Activated CD4-positive, alpha-beta memory T cell treated with anti-CD3 and anti-CD28 coated beads, Interleukin-2, amount 10 ng/mL, durations not matched to agents 7 days and 5 days (primary cell): ENCODE measurements around the gene HTR3D. TPM values are rescaled to one million over a fixed set of nuclear protein-coding genes. Genes with fewer than 3 reads are reported as not detected.
"Not testable (repeated sequence)": the region's sequence is repeated elsewhere in the genome, so short reads cannot be mapped to it uniquely, and the experiment has no call there.

ENCODE experiments used
- CTCF ChIA-PET: fragments of 350-600 bp; sonication (Branson Sonifier 250); formaldehyde crosslinking; loops from one replicate; lab custom pipeline; 2021; ENCODE audit warnings: antibody characterized with exemption, inconsistent platforms; lab: Charles Lee
- POLR2A ChIA-PET: fragments of 350-600 bp; sonication (Branson Sonifier 250); formaldehyde crosslinking; loops from one replicate; lab custom pipeline; 2021; ENCODE audit warnings: antibody characterized with exemption; lab: Charles Lee
- DNase-seq: peaks from one replicate; pipeline ENCODE4 v3.0.0-alpha.2; 2020
- H3K27ac Mint-ChIP-seq: one replicate; pipeline ENCODE4 v1.8.0; 2021; ENCODE audit warnings: mild to moderate bottlenecking, mixed read lengths
- H3K27me3 Mint-ChIP-seq: one replicate; pipeline ENCODE4 v1.8.0; 2021; ENCODE audit warnings: mixed read lengths
- H3K36me3 Mint-ChIP-seq: one replicate; pipeline ENCODE4 v1.8.0; 2021; ENCODE audit warnings: low read depth, mixed read lengths
- H3K4me1 Mint-ChIP-seq: one replicate; pipeline ENCODE4 v1.8.0; 2021; ENCODE audit warnings: mixed read lengths
- H3K4me3 Mint-ChIP-seq: one replicate; pipeline ENCODE4 v1.8.0; 2021; ENCODE audit warnings: mild to moderate bottlenecking, mixed read lengths
- H3K9me3 Mint-ChIP-seq: one replicate; pipeline ENCODE4 v1.8.0; 2021; ENCODE audit warnings: mixed read lengths
- total RNA-seq, 2 experiments: library from RNA; stranded (reverse); gene quantifications; one replicate each; pipeline ENCODE4 v1.2.3, GENCODE V29; 2021

Gene HTR3D
- total RNA-seq, 2 experiments from 2014 or later, result not detected

DNA sequence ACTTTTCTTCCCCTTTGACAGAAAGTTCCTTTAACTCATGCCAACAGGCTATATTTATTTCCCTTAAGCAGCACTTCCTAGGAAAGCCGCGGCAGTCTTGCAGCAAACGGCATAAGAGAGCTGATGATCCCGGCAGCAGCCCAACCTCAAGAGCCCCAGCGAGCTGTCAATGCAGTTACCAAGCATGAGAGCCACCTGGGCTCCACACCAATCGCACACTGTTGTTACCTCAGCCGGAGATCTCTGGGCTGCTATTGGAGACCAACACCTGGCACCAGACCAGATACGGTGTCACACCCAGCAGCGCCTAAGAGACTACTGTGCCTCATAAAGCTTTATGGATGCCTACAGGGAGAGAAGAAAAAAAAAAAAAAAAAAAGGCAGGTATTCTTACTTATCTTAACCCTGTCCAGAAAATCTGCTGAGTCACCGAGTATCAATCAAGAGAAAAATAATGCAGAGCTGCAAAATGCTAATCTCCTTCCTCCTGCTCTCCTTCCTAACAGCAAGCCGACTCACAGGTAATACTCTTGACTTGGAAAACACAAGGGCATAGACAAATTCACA, 25.5 kb upstream of the HTR3D start:
- ChIA-PET POLR2A (no interaction called here), CTCF (interaction anchor here (0.7 to 1.5 kb wide), 5 partner anchors 8 to 16 kb away, joined by 3 to 5 read pairs (median 5); partner anchors contain the start of gene ABCC5)
- H3K4me1 Mint-ChIP-seq, result peaks cover 4% of the 10 kb centered on the region
- no peak for DNase-seq
- no peaks in the 10 kb centered on the region for H3K27me3 Mint-ChIP-seq
- no peak overlapping the region for H3K27ac Mint-ChIP-seq
- H3K9me3 Mint-ChIP-seq, result no peaks in the 10 kb centered on the region
- H3K36me3 Mint-ChIP-seq, result peaks cover 5% of the 10 kb centered on the region
- no peak overlapping the region for H3K4me3 Mint-ChIP-seq

DNA sequence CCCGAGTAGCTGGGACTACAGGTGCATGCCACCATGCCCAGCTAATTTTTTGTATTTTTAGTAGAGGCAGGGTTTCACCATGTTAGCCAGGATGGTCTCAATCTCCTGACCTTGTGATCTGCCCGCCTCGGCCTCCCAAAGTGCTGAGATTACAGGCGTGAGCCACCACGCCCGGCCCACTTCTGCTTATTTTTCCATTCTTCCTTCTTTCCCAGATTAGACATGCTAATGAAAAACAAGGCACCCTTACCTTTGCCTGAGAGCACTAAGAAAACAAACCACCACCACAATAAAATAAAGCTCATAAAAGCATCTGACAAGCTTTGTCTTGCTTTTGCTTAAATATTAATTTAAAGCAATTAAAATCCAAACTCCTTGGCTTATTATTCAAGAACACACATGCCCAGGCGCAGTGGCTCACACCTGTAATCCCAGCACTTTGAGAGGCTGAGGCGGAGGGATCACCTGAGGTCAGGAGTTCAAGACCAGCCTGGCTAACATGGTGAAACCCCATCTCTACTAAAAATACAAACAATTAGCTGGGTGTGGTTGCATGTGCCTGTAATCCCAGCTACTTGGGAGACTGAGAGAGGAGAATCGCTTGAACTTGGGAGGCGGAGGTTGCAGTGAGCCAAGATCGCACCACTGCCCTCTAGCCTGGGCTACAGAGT, 24.3 kb upstream of the HTR3D start:
- H3K9me3 Mint-ChIP-seq, H3K4me3 Mint-ChIP-seq, H3K4me1 Mint-ChIP-seq, DNase-seq, POLR2A ChIA-PET, H3K27ac Mint-ChIP-seq, H3K27me3 Mint-ChIP-seq, H3K36me3 Mint-ChIP-seq: not testable (repeated sequence)
- CTCF ChIA-PET, result interaction anchor here (1.1 to 1.5 kb wide), 2 partner anchors 9 to 10 kb away, joined by 3 to 5 read pairs; partner anchors contain the start of gene ABCC5

DNA sequence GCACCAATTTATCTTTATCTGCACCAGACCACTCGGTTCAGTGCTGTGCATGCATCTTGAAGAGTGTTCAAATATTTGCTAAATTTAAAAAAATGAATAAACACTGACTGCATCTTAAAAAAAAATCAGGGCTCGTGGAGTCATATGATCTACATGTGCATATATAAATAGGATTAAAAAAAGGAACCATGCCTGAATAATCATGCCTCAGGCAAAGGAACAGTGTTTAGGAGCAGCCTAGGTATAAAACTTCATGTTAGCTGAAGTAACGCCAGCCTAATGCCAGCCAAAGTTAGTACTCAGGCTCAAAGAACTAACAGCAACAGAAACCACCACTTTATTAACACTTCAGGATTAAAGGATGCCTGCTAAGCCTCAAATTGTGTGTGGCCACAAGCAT, 23.4 kb upstream of the HTR3D start:
- no peak for DNase-seq
- Mint-ChIP-seq H3K4me1 (peaks cover 4% of the 10 kb centered on the region), H3K4me3 (no peak overlapping the region), H3K27me3 (no peaks in the 10 kb centered on the region), H3K27ac (no peak overlapping the region), H3K9me3 (no peaks in the 10 kb centered on the region), H3K36me3 (peaks cover 7% of the 10 kb centered on the region)
- ChIA-PET POLR2A (no interaction called here), CTCF (interaction anchor here (0.6 to 1.1 kb wide), 2 partner anchors 10 to 243 kb away, joined by 3 read pairs; no protein-coding TSS in a partner anchor)

DNA sequence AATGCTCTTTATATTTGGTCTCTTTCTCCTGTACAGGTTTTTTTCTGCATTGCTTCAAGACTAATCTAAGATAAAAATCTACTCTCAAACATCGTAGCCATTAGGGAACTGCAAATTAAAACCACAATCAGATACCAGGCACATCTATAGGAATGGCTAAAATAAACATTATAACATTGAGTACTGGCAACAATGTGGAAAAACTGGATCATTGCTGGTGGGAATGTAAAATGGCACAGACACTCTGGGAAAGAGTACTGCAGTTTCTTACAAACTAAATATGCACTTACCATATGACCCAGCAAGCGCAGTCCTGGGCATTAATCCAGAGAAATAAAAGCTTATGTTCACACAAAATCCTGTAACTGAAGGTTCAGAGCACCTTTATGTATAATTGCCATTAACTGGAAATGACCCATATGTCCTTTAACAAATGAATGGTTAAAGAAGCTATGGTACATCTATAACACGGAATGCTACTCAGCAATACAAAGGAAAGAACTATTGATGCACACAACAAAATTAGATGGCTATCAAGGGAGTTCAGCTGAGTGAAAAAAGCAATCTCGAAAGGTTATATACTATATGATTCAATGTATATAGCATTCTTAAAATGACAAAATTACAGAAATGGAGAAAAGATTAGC, 20.2 kb upstream of the HTR3D start:
- CTCF ChIA-PET, result no interaction called here
- no peak for DNase-seq
- no peak overlapping the region for H3K4me3 Mint-ChIP-seq
- no peaks in the 10 kb centered on the region for H3K9me3 Mint-ChIP-seq
- no peaks in the 10 kb centered on the region for H3K27me3 Mint-ChIP-seq
- peaks cover 11% of the 10 kb centered on the region for H3K4me1 Mint-ChIP-seq
- H3K36me3 Mint-ChIP-seq, result peaks cover 14% of the 10 kb centered on the region
- POLR2A ChIA-PET, result no interaction called here
- no peak overlapping the region for H3K27ac Mint-ChIP-seq

DNA sequence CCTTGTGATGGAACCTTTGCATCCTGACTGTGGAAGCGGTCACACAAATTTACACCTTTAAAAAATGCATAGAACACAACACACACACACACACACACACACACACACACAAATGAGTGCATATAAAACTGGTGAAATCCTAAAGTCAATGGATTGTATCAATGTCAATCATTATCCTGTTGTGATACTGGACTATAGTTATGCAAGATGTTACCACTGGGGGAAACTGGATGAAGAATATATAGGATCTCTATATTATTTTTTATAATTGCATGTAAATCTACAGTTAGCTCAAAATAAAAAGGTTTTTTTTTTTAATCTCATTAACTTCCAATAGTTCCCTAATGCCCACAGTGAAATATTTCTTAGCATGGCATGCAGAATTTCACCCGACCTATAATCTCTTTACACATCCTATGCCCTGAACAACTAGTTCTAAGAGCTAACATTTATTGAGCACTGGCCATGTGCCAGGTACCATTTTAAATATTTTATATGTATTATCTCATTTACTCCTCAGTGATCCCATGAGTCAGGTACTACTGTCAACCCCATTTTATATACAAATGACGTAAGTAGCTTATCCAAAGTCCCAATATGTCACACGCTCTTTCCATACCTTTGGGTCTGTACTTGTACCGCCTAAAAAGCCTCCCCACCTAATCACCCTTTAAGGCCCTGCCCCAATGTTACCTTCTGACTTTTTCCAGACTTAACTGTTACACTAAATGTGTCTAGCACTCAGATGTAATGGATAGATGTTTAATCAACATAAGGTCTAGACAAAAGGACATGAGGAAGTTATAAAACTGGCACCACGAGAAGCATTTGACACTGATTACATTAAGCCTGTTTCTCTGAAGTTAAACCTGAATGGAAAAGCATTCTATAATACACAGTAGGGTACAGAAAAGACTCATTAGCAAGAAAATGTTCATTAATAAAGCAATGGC, 19.3 kb upstream of the HTR3D start:
- Mint-ChIP-seq H3K4me3 (no peak overlapping the region), H3K4me1 (peaks cover 19% of the 10 kb centered on the region), H3K27ac (no peak overlapping the region), H3K9me3 (no peaks in the 10 kb centered on the region), H3K27me3 (no peaks in the 10 kb centered on the region), H3K36me3 (peaks cover 14% of the 10 kb centered on the region)
- CTCF ChIA-PET, result interaction anchor here (1.5 kb wide), 1 partner anchor 128 kb away, joined by 3 read pairs; the partner anchor contains the start of gene PARL
- POLR2A ChIA-PET, result no interaction called here
- no peak for DNase-seq

DNA sequence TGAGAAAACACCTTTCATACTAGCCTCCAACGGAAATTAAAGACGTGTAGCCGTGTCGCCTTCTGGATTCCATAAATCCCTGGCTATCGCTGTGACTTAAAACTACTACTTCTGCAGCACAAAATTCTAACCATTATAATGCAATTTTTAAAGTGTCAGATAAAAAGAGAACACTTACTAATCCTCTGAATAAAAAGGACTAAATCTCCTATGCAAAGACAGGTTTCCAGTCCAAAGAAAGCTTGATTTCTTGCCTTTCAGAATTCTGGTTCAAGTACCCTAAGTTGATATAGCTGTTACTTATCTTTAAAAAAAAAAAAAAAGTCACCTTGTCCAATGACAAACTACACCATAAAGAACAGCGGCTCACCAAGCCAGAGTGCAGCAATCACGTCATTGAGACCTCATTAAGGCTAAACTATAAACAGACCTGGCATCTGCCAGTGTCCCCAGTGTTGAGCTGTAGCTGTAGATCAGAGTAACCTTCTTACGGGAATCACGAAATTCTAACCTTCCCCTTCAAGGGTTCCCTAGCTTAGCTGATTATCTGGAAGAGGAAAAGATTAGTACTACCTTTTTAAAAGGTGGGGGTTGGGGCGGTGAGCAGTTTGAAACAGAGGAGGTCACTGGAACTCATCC, 16.0 kb upstream of the HTR3D start:
- H3K27ac Mint-ChIP-seq, result no peak overlapping the region

DNA sequence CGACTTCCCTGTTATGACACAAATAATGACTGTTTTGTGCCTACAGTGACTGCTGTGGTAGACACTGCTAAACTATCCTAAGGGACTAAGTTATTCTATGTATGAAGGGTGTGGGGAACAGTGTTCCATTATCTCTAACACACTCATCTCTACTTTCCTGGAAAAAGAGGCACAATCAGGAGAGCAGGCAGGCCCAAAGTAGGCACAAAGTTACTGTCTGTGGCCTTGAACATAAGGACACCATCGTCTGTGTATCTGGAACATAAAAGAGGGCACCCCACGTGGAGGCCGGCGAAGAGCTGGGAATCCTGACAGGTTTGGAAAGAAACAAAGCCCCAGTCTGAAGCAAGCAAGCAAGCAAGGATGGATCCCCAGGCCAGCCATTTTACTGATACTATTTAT, 15.4 kb upstream of the HTR3D start:
- H3K4me3 Mint-ChIP-seq, result peak overlapping the region; percentile 99

More for the DNA sequence above, 16.0 kb upstream of the HTR3D start:
- Mint-ChIP-seq H3K27me3 (peaks cover 8% of the 10 kb centered on the region), H3K36me3 (peaks cover 15% of the 10 kb centered on the region), H3K4me1 (peaks cover 30% of the 10 kb centered on the region), H3K9me3 (no peaks in the 10 kb centered on the region), H3K4me3 (peak overlapping the region; percentile 99)
- ChIA-PET CTCF (interaction anchor here (1.1 to 2.9 kb wide), 5 partner anchors 9 to 130 kb away, joined by 3 to 16 read pairs (median 7); partner anchors contain the start of gene PARL), POLR2A (no interaction called here)
- DNase-seq, result no peak

DNA sequence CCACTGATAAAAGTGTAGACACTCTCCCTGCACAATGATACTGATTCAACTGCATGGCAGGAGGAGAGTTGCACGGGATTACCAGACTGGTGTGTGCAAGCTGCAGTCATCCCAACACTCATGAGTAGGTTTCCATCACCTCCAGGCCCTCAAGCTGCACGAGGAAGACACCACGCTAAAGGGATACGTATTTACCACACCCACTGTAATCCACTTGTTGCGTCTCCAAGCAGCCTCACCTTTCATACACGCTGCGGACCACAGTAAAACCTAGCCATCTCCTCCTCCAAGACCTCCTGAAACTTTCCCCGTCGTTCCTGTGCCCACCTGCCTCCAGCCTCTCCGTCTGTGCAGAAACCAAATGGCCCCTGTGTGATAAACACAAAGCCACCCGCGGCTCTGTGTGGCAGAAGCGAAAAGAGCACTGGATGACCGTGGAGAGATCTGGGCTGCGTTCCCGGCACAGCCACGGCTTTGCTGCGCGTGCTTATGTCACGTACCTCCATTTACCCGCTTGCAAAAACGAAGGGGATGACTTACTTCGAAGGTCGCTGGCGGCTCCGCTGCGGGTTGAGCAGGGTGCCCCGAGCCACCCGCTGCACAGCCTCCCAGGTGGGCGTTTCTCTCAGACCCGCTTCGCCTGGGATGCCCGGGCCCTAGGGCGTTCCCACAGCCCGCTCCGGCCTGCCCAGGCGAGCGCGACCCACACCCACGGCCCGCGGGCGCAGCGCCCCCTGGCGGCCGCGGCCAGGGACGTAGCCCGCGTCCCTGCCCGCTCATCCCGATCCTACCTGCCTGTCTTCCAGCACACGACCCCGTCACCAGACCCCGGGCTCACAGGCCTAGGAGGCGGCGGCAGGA, 14.5 kb upstream of the HTR3D start:
- Mint-ChIP-seq H3K36me3 (peaks cover 10% of the 10 kb centered on the region), H3K27me3 (peaks cover 15% of the 10 kb centered on the region), H3K27ac (peak overlapping the region; percentile 83), H3K9me3 (no peaks in the 10 kb centered on the region), H3K4me1 (peaks cover 38% of the 10 kb centered on the region), H3K4me3 (peak overlapping the region; percentile 99)
- ChIA-PET POLR2A (interaction anchor here (0.8 to 1.3 kb wide), 3 partner anchors 118 to 319 kb away, joined by 3 read pairs; partner anchors contain the start of genes EIF2B5, PARL and YEATS2), CTCF (interaction anchor here (0.6 to 2.9 kb wide), 21 partner anchors 10 to 170 kb away, joined by 3 to 20 read pairs (median 4); partner anchors contain the start of genes ABCF3, EIF2B5, HTR3D and PARL)
- DNase-seq, result peak; percentile 63

More for the DNA sequence above, 15.4 kb upstream of the HTR3D start:
- peaks cover 33% of the 10 kb centered on the region for H3K4me1 Mint-ChIP-seq
- no peak overlapping the region for H3K27ac Mint-ChIP-seq
- DNase-seq, result no peak
- peaks cover 11% of the 10 kb centered on the region for H3K36me3 Mint-ChIP-seq
- H3K9me3 Mint-ChIP-seq, result no peaks in the 10 kb centered on the region
- peaks cover 11% of the 10 kb centered on the region for H3K27me3 Mint-ChIP-seq
- ChIA-PET POLR2A (no interaction called here), CTCF (interaction anchor here (0.6 to 2.9 kb wide), 6 partner anchors 17 to 132 kb away, joined by 3 to 20 read pairs (median 10); partner anchors contain the start of gene PARL)

DNA sequence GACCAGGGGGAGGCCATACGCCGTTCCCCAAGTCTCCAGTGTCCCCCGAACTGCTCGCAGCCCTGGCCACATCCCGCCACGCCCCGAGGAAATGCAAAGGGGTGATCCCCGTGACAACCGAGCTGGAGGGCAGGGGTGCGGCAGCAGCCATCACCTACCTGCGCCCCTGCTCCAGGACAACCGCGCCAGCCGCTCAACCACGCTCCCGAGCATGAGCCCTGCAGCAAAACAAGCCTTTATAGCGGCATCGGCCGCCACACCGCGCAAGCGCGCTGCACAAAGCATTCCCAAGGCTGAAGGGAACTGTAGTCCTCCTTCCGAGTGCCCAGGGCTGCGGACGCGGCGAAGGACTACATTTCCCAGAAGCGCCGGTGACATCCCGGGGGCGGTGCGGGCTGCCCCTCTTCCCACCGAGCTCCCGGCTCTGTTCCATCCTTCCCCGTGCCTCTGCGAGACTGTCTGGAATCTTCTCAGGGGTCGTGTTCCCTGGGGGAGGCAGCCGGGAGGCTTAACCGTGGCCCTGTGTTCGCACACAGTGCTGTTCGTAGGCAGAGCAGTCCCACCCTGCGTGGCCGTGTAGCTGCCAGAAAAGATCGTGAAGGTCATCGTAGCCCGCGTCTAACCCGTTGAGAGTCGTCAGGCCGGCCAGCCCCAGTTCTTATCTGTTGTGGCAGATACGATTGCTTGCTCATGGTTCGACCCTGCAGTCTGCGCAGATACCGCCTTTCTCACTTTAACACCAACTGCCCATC, 13.7 kb upstream of the HTR3D start, which contains the start of gene ABCC5:
TSS of gene ABCC5 (minus strand) at position 213 of the 752 bp plus-strand sequence. CDS start 3,492 bp downstream, outside the sequence.
- Mint-ChIP-seq H3K36me3 (peaks cover 10% of the 10 kb centered on the region), H3K27ac (peak within 1 kb of the TSS; percentile 83), H3K9me3 (no peaks in the 10 kb centered on the region), H3K4me3 (peak within 1 kb of the TSS; percentile 99), H3K4me1 (peaks cover 45% of the 10 kb centered on the region), H3K27me3 (peaks cover 15% of the 10 kb centered on the region)
- ChIA-PET POLR2A (interaction anchor here (0.8 to 1.3 kb wide), 3 partner anchors 117 to 320 kb away, joined by 3 read pairs; partner anchors contain the start of genes EIF2B5, PARL and YEATS2), CTCF (interaction anchor here (0.6 to 2.5 kb wide), 25 partner anchors 11 to 288 kb away, joined by 3 to 20 read pairs (median 4); partner anchors contain the start of genes ABCF3, EIF2B5, HTR3D and PARL)
- DNase-seq, result peak; percentile 85

DNA sequence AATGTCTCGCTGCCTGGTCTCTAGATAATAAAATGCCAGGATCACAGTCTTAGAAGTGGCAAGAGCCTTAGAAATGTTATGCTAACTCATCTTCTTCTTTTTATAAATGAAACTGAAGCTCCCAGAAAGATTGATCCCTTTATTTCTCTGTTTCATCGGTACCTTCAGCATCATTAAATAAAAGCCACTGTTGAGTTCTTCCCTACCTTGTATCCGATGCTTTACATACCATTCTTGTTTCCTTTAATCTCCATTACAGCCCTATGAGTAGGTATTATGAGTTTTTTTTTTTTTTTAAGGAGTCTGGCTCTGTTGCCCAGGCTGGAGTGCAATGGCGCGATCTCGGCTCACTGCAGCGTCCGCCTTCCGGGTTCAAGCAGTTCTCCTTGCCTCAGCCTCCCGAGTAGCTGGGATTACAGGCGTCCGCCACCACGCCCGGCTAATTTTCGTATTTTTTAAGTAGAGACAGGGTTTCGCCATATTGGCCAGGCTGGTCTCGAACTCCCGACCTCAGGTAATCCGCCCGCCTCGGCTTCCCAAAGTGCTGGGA, 13.0 kb upstream of the HTR3D start:
- peaks cover 9% of the 10 kb centered on the region for H3K36me3 Mint-ChIP-seq
- peaks cover 18% of the 10 kb centered on the region for H3K27me3 Mint-ChIP-seq
- no peaks in the 10 kb centered on the region for H3K9me3 Mint-ChIP-seq
- ChIA-PET POLR2A (interaction anchor here (1.0 to 1.3 kb wide), 2 partner anchors 116 to 134 kb away, joined by 3 read pairs; partner anchors contain the start of genes EIF2B5 and PARL), CTCF (interaction anchor here (1.0 to 2.5 kb wide), 16 partner anchors 13 to 287 kb away, joined by 3 to 20 read pairs (median 4); partner anchors contain the start of genes ABCF3, EIF2B5 and HTR3D)
- H3K4me1 Mint-ChIP-seq, result peaks cover 48% of the 10 kb centered on the region
- H3K27ac Mint-ChIP-seq, result no peak overlapping the region
- H3K4me3 Mint-ChIP-seq, result peak overlapping the region; percentile 99
- DNase-seq, result no peak
